Measurements from ENCODE around the gene ROBO4. TPM values are rescaled to one million over a fixed set of nuclear protein-coding genes. Genes with fewer than 3 reads are reported as not detected.

Gene ROBO4
- total RNA-seq, 1 donor from 2014 or later: not detected

DNA sequence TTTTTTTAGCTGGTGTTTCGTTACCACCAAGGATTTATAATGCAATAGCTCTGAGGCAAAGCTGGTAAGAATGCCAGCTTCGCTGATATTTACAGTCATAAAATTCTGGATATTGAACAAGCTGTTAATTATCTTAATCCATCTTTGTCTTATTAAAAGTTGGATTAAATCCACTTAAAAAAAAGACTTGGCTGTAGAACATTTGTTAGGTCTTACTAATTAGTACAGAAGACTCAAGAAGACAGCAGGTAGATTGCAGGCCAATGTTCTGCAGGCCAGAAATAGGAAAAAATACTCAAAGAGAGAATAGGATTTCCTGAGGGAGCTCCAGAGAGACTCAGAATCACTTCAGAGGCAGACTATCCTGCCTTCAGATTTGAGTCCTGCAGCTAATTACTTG, 7.5 kb downstream of the ROBO4 start:
- intact Hi-C loops (cut with micrococcal nuclease): no loop called here
- H3K4me1 Mint-ChIP-seq: no peaks in the 10 kb centered on the region
- no peaks in the 10 kb centered on the region for H3K9me3 Mint-ChIP-seq
- no peak overlapping the region for H3K27ac Mint-ChIP-seq
- H3K36me3 Mint-ChIP-seq (ENCODE audit: low read depth): no peaks in the 10 kb centered on the region
- H3K4me3 Mint-ChIP-seq: no peak overlapping the region
- DNase-seq: no peak
- H3K27me3 Mint-ChIP-seq: peaks cover 15% of the 10 kb centered on the region

DNA sequence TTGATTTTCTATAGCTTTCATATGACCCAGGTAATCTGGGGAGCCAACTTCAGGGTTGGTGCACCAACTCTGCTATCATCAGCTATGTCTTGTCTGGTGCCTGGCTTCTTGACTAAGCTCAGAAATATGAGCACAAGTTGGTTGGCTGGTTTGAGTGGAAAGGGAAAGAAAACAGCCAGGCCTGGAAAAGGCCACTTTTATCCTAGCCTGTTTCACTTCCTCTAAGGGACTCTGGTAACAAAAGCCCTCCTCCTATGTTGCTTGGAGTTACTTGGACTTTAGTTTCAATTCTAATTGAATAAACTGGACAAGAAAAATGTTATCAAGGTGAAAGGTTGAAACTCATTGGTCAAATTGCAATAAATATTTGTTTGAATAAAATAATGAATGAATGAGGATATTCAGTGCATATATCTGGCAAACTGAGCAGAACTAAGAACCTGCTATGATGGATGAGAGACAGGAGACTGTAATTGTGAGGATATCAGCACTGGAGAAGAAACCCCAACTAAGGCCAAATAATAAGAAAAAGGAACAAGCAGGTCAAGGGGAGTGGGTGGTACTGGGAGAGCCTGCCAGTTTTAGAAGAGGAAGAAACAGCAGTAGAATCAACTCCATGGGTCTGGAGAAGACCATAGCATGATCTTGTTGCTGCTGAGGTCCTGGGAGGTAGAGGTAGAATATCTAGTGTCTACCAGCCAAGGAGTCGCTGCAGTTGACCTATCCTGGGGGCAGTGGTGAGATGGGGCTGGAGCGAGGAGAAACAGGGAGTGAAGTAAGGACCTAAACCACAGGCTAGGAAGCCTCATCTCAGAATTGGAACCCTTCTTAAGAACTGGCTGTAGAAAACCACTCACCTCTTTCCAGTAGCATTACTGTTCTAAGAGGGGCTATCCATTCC, 8.2 kb downstream of the ROBO4 start:
- intact Hi-C loops (cut with micrococcal nuclease): no loop called here
- Mint-ChIP-seq H3K36me3 (ENCODE audit: low read depth) (no peaks in the 10 kb centered on the region), H3K4me3 (no peak overlapping the region), H3K4me1 (no peaks in the 10 kb centered on the region), H3K27ac (no peak overlapping the region), H3K9me3 (no peaks in the 10 kb centered on the region), H3K27me3 (peaks cover 15% of the 10 kb centered on the region)
- no peak for DNase-seq

DNA sequence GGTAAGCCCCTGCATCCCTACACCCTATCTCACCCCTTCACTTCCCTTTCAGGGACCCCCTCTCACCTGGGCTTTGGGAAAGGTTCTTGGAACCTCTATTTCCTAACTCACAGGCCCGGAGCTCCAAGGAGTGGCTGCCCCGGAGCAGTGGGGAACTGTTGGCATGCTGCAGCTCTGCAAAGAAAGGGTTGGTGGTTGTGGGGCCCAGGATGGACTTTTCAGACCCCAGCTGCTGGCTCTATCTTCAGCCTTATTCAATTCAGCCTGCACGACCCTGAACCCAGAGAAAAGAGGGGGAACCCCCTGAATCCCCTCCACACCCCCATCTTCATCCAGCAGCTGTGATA, 10.0 kb downstream of the ROBO4 start:
- H3K9me3 Mint-ChIP-seq: no peaks in the 10 kb centered on the region
- no peak overlapping the region for H3K4me3 Mint-ChIP-seq
- H3K4me1 Mint-ChIP-seq: no peaks in the 10 kb centered on the region
- no peaks in the 10 kb centered on the region for H3K36me3 Mint-ChIP-seq (ENCODE audit: low read depth)
- intact Hi-C loops (cut with micrococcal nuclease): no loop called here
- no peak for DNase-seq
- no peak overlapping the region for H3K27ac Mint-ChIP-seq
- peaks cover 15% of the 10 kb centered on the region for H3K27me3 Mint-ChIP-seq

DNA sequence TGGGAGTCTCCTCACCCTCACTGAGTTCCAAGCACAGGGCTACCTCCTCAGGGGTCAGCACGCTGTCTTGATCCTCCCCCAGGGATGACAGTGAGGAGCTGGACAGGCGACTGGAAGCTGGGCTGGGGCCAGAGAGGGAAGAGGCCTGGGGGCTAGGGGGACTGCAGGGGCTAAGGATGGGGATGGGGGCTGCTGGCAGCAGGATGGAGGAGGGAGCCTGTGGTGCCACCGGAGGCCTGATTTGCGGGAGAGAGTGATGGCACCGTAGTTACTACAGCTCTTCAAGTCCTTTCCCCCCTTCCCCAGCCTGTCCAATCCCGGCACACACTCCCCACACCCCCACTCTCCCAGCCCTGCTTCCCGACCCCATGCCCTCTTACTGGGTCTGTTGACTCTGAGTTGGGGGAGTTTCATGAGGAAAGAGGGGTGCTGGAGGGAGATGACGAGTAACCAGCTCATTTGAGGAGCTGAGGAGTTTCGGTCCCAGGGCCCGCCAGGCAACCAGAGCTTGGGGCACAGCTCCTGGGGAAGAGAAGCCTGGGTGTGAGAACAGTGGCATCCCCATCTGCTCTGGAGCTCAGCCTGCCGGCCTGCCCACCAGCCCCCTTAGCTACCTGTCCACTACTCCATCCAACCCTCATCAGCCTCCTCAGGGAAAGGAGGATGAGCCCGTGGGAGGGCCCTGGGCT, 10.5 kb downstream of the ROBO4 start:
- H3K4me3 Mint-ChIP-seq: no peak overlapping the region
- intact Hi-C loops (cut with micrococcal nuclease): no loop called here
- H3K9me3 Mint-ChIP-seq: no peaks in the 10 kb centered on the region
- H3K27me3 Mint-ChIP-seq: peaks cover 13% of the 10 kb centered on the region
- H3K27ac Mint-ChIP-seq: no peak overlapping the region
- no peaks in the 10 kb centered on the region for H3K36me3 Mint-ChIP-seq (ENCODE audit: low read depth)
- no peaks in the 10 kb centered on the region for H3K4me1 Mint-ChIP-seq
- no peak for DNase-seq

DNA sequence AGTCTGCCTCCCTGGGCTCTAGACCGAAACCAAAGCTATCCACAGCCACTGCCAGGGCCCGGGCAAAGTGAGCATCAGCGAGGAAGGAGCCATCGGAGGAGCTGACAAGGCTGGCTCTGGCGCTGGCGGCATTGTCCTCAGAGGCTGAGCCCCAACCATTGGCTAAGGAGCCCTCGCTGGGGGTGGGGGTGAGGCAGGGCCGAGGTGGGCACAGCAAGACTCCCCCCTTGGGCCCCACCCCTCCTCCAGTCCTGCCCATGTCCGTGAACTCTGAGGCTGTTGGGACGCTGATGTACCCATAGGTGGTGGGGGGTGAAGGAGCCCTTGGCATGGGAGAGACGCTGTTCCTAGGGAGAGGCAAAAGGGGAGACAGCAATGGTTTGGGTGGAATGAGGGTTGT, 11.2 kb downstream of the ROBO4 start:
- Mint-ChIP-seq H3K27ac (no peak overlapping the region), H3K27me3 (peaks cover 13% of the 10 kb centered on the region), H3K4me3 (no peak overlapping the region)

DNA sequence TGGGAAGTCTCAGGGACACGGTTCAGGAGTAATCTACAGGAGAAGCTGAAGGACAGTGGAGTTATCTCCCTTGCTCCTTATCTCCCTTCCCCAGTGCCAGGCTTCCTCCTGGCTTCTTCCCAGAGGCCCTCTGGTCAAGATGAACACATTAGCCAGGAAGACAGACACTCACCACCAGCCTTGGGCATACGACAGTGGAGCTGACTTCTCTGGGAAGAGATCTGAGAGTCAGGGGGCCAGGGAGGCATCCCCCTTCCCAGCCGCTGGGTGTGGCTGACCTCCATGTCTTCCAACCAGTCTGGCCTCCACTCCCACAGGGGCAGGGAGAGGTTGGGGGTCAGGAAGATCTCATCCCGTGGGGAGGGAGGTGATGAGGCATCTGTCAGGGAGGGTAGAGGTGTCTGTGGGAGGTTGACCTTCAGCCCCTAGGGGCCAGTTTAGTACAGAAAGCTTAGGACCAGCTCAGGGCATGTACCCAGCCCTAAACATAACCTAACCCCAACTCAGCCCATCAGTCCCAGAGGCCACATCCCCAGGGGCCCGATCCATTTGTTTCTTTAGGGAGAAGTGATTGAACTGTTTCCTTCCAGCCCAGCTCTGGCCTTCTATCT, 12.7 kb downstream of the ROBO4 start:
- Mint-ChIP-seq H3K36me3 (ENCODE audit: low read depth) (no peaks in the 10 kb centered on the region), H3K9me3 (no peaks in the 10 kb centered on the region), H3K4me1 (no peaks in the 10 kb centered on the region), H3K27me3 (peaks cover 13% of the 10 kb centered on the region), H3K4me3 (no peak overlapping the region), H3K27ac (no peak overlapping the region)
- intact Hi-C loops (cut with micrococcal nuclease): no loop called here
- DNase-seq: no peak

More for the DNA sequence above, 11.2 kb downstream of the ROBO4 start:
- intact Hi-C loops (cut with micrococcal nuclease): no loop called here
- Mint-ChIP-seq H3K36me3 (ENCODE audit: low read depth) (no peaks in the 10 kb centered on the region), H3K9me3 (no peaks in the 10 kb centered on the region), H3K4me1 (no peaks in the 10 kb centered on the region)
- no peak for DNase-seq

DNA sequence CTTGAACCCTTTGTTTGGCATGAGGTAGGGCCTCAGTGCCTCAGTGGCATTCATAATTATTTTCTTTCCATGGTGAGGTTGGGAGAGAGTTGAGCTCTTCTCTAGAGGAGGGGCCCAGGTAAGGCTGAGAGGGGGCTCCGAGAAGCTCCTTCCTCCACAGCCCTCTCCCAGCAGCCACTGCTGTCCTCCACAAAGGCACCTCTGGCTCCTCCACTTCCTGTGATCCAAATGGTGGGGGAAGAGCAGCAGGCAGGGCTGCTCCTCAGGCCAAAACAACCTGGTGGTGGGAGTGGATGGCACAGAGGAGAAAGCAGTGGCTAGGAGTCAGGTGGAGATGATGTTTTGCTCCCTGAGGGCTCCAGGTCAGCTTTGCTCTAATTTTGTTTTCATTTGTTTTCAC, 13.3 kb downstream of the ROBO4 start:
- Mint-ChIP-seq H3K9me3 (no peaks in the 10 kb centered on the region), H3K27me3 (peaks cover 9% of the 10 kb centered on the region), H3K36me3 (ENCODE audit: low read depth) (no peaks in the 10 kb centered on the region), H3K27ac (no peak overlapping the region), H3K4me1 (no peaks in the 10 kb centered on the region), H3K4me3 (no peak overlapping the region)
- no peak for DNase-seq
- intact Hi-C loops (cut with micrococcal nuclease): no loop called here

DNA sequence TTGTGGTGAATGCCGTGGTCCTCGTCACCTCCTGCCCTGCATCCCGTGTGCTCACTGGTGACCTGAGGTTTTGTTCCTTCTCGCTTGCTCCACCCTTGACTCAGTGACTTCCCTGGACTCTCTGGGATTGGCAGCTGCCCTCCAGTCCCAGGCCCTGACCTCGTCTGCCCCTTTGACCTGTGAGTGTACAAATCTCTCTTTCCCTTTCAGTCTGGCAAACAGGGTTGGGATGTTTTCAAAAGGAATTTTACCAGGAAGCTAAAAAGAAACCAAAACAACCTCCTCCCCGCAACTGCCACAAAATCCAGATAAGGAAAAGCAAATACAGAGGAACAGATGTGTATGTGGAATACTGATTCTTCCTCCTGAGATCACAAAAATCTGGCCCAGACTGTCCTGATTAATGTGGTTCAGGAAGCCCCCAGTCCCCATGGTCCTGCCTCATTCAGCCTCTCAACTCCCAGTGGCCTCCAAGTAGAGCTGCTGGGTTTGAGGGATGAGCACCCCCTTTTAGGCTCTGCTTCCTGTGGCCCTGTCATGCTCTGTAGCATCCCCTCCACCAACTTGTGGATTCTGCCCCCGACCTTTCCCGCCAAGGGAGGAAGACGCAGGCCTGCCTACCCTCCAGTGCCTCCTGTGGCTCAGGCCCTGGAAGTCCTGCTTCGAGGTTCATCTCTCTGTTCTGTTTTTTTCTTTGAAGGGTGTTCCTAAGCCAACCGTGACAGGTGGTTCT, 15.2 kb downstream of the ROBO4 start:
- Mint-ChIP-seq H3K9me3 (no peaks in the 10 kb centered on the region), H3K4me1 (peaks cover under 1% of the 10 kb centered on the region), H3K4me3 (no peak overlapping the region), H3K27ac (no peak overlapping the region), H3K36me3 (ENCODE audit: low read depth) (no peaks in the 10 kb centered on the region), H3K27me3 (peaks cover 9% of the 10 kb centered on the region)
- no peak for DNase-seq
- intact Hi-C loops (cut with micrococcal nuclease): no loop called here

DNA sequence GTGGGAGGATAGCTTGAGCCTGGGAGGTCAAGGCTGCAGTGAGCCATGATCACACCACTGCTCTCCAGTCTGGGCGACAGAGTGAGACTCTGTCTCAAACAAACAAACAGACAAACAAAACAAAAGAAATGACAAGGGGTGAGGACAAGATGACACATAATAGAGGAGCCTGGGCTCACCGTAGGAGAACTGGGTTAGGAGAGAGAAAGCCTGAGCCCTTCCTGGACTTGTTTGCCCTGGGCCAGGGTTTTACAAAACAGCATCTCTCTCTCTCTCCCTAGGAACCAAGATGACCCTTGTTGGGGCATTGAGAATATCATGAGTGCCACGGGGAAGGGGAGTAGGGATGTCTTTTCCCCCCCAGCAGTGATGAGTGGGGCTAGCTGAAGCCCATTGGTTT, 16.7 kb downstream of the ROBO4 start:
- DNase-seq: no peak
- intact Hi-C loops (cut with micrococcal nuclease): no loop called here
- Mint-ChIP-seq H3K9me3 (no peaks in the 10 kb centered on the region), H3K4me3 (no peak overlapping the region), H3K27ac (no peak overlapping the region), H3K4me1 (peaks cover 6% of the 10 kb centered on the region), H3K36me3 (ENCODE audit: low read depth) (no peaks in the 10 kb centered on the region), H3K27me3 (peaks cover 6% of the 10 kb centered on the region)

DNA sequence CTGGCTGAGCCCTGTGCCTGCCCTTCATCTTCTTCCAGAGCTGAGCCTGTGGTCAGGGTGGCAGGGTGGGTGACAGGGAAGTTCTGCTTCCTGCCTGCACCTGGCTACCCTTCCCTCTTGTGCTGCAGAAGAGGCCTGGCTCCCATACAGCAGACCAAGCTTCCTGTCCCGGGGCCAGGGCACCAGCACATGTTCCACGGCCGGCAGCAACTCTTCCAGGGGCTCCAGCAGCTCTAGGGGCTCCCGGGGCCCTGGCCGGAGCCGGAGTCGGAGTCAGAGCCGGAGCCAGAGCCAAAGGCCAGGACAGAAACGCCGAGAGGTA, 17.4 kb downstream of the ROBO4 start:
- Mint-ChIP-seq H3K36me3 (ENCODE audit: low read depth) (no peaks in the 10 kb centered on the region), H3K4me3 (no peak overlapping the region), H3K4me1 (peaks cover 11% of the 10 kb centered on the region), H3K9me3 (no peaks in the 10 kb centered on the region), H3K27ac (no peak overlapping the region), H3K27me3 (peaks cover 10% of the 10 kb centered on the region)
- DNase-seq: no peak
- intact Hi-C loops (cut with micrococcal nuclease): no loop called here

DNA sequence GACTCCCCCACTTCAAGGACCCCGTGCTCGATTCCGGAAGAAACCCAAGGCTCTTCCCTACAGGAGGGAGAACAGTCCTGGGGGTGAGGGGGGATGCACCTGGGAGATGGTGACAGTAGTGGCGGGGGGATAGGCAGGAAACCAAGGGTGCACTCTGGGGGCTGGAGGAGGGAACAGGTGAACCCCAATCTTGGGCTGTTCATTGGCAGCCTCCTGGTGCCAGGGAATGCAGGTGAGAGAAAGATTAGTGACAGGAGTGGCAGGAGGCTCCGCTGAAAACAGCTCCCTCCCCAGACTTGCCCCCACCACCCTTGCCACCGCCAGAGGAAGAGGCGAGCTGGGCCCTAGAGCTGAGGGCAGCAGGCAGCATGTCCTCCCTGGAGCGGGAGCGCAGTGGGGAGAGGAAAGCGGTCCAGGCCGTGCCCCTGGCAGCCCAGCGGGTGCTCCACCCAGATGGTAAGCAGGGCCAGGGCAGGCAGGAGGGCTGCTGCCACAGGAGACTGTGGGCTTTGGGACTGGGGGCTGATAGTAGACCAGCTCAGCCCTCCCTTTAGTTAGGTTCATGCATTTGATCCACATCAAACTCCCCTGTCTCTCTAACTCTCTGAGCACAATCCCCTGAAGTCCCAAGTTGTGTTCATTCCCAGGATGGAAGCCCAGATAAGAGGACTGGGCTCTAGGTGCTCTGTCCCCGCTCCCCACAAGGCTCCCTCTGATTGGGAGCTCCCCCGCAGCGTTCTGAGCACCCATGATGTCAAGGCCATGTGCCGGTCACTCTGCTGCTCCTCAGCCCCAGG, 18.0 kb downstream of the ROBO4 start:
- intact Hi-C loops (cut with micrococcal nuclease): loop anchor here (5.0 kb wide), 1 partner anchor 1388 kb away; the partner anchor contains the start of genes FOXRED1 and SRPRA
- Mint-ChIP-seq H3K27me3 (peaks cover 16% of the 10 kb centered on the region), H3K27ac (no peak overlapping the region), H3K36me3 (ENCODE audit: low read depth) (no peaks in the 10 kb centered on the region), H3K4me3 (no peak overlapping the region), H3K9me3 (no peaks in the 10 kb centered on the region), H3K4me1 (peaks cover 11% of the 10 kb centered on the region)
- no peak for DNase-seq

DNA sequence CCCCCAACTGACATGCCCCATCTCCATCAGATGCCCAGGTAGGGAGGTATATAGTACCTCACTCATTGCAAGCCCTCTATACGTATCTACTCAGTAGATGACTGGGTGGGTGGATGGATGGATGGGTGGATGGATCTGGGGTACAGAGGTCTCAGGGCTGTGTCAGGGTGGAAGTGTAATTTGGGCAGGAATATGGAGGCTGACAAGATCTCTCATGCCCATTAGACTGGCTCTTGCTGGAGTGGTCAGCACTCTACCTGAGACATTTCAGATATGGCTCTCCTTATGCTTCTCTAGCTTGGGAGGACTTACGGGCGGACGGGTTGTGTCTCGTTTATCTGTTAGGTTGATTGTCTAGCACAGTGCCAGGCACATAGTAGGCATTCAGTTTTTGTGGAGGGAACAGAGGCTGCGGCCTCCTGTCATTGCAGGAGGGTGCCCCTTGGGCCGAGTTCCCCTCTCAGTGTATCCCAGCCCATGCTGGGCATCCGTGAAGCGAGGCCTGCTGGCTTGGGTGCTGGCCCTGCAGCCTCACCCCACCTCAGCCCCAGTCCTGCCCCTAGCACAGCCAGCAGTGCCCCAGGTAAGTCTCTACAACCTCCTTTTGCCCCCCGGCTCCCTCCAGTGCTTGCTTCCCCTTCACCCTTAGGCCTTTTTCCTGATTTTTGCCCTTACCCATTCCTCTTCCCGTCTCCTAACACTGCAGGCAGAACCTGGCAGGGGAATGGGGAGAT, 18.7 kb downstream of the ROBO4 start:
- Mint-ChIP-seq H3K9me3 (no peaks in the 10 kb centered on the region), H3K4me3 (no peak overlapping the region), H3K4me1 (peaks cover 11% of the 10 kb centered on the region), H3K27ac (no peak overlapping the region), H3K36me3 (ENCODE audit: low read depth) (no peaks in the 10 kb centered on the region), H3K27me3 (peaks cover 23% of the 10 kb centered on the region)
- no peak for DNase-seq
- intact Hi-C loops (cut with micrococcal nuclease): loop anchor here (5.0 kb wide), 1 partner anchor 1388 kb away; the partner anchor contains the start of genes FOXRED1 and SRPRA
